HG03025 (cell line): ENCODE measurements around the gene MALRD1.

Source experiments
- ATAC-seq: cut with Tn5 transposase; IDR thresholded peaks from one replicate; pipeline ENCODE4 v1.9.1; 2021; ENCODE audit warnings: mild to moderate bottlenecking, moderate library complexity; ENCODE audit not compliant: unreplicated experiment, low FRiP score

MALRD1 gene

GRCh38 chr10:19628767-19629560 lies 580.4 kb downstream of the MALRD1 start:
- no peak for ATAC-seq

DNA sequence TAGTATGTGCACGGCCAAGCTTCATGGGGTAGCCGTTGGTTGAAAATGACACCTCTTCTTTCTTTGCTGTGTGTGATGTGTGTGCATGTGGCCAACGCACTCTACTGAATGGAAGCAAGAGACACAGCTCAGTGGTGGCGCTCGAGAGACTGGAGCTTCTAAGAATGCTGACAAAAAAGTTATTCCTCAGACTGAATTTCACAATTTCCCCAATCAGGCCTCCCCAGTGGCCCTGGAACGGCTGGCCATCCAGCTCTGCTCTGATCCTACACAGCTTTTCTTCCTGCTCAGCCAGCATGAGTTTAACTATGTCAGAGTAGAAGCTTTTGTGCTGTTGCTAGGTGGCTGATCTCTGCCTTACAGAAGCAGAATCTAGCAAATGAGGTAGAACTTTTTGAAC lies 581.0 kb downstream of the MALRD1 start:
- ATAC-seq, result no peak

DNA sequence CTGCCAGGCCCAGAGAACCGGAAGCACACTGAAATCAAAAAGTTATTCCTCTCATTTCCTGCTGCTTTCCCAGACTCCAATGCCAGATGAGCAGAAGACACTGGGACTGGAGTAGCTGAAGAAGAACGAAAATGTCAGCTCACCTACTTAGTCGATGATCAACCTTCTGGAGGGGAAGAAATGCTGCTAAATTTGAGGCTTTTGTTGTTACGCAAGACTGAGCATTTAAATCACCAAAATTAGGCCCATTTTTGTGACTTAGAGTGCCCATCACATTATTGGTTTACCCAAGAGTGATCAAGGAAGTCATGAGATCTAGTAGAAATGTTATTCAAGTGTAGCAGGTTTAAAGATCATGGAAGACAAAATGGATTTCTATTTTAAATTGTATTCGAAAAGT lies 585.6 kb downstream of the MALRD1 start:
- ATAC-seq, result no peak

- no peak for ATAC-seq
These were observed 589.7 kb downstream of the MALRD1 start for GRCh38 chr10:19638182-19638895.

- ATAC-seq, result no peak
These were observed 590.3 kb downstream of the MALRD1 start for GRCh38 chr10:19638896-19639233.

DNA sequence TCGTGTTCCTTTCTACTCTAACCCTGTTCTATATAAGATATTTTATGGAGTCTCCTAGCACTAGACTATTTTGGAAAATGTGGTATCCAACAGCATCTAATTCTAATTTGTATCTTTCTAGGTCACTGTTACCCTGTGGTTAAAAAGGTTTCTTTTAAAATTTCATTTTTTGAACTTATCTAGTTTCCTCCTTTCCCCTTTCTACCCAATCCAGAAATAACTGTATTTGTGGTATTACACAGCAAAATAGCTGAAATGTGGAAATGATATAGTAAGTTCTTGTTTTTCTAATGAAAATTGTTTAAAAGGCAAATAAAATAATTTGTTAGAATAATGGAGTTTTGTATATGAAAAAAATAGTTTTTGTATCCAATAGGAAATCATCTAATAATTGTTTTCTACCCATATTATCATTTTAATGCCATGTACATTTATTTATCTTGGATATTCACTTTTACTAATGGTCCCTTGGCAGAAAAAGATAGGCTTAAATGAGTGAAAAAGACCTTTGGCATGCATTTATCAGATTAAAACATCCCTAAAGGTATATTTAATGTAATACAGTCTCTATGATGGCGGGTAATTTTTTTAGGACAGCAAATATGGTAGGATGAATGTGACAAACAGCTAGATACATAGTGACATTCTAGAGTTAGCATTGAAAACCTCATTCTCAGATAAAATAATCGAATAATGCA lies 592.1 kb downstream of the MALRD1 start:
- no peak for ATAC-seq

- no peak for ATAC-seq
These were observed 602.9 kb downstream of the MALRD1 start for GRCh38 chr10:19651549-19651948.

- no peak for ATAC-seq
These were observed 604.1 kb downstream of the MALRD1 start for GRCh38 chr10:19652750-19653149.

GRCh38 chr10:19653931-19654330 lies 605.3 kb downstream of the MALRD1 start:
- no peak for ATAC-seq

DNA sequence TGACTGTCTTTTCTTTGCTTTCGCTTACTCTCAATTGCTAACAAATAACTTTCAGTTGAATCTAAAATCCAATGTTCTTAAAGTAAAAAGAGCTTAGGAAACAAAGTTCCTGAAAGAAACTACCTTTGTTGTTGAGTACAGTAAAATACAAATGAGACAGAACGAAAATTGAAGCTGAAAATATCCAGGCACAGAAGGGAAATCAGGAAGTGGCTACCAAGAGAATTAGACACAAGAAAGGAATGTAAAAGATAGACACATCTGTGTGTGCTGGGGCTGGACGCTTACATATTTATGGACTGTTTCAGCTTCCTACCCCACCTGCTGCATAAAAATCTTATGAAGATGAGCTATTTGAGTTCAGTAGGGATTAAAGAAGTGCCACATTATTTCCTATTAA lies 606.0 kb downstream of the MALRD1 start:
- no peak for ATAC-seq

DNA sequence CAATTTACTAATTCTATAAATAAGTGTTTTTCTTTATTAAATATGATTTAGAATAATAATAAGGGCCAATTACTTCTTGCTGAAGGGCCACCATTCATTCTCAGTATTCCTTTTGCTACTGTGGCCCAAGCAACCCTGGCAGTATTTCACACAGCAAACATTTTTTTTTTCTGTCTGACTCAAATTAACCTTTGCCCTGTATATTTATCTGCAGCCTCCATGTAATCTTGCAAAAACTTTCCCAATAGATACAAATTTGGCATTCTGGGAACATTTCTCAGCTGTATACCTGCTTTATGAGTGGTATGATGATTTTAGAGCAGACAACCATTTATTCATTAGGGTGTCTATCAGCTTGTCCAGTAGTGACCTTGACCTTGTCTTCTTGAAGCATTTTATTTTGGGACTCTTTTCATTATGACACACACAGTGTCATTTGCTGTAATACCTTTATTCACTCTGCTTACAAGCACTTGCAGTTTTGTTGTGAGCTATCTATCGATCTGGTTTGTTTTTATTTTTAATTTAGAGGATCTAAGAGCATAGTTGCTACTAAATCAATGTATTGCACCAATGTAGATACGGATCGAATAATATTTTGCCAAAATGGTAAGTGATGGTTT lies 607.9 kb downstream of the MALRD1 start:
- ATAC-seq, result no peak

DNA sequence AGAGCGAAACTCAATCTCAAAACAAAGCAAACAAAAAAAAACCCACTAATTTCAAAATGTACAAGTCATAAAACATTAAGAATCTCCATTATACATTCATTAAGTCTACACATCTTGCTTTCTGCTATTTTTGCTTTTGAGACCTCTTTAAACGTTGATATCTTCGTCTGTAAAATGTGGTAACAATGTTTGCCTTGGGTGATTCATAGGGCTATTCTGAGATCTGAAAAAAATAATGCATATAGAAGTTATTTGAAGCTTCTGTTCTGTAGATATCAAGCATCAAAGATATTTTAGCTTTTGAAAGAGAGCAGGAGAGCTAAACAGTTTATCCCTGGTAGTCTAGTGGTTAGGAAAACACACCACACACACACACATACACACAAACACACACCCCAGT lies 609.5 kb downstream of the MALRD1 start:
- no peak for ATAC-seq

GRCh38 chr10:19658622-19659233 lies 610.1 kb downstream of the MALRD1 start:
- ATAC-seq, result no peak

- ATAC-seq, result no peak
These were observed 611.5 kb downstream of the MALRD1 start for GRCh38 chr10:19659920-19660655.

- ATAC-seq, result no peak
These were observed 614.7 kb downstream of the MALRD1 start for GRCh38 chr10:19663344-19663743.

GRCh38 chr10:19668116-19668515 lies 619.5 kb downstream of the MALRD1 start:
- no peak for ATAC-seq

- no peak for ATAC-seq
These were observed 627.5 kb downstream of the MALRD1 start for GRCh38 chr10:19676063-19676462.

GRCh38 chr10:19683356-19683755 lies 634.8 kb downstream of the MALRD1 start:
- no peak for ATAC-seq

DNA sequence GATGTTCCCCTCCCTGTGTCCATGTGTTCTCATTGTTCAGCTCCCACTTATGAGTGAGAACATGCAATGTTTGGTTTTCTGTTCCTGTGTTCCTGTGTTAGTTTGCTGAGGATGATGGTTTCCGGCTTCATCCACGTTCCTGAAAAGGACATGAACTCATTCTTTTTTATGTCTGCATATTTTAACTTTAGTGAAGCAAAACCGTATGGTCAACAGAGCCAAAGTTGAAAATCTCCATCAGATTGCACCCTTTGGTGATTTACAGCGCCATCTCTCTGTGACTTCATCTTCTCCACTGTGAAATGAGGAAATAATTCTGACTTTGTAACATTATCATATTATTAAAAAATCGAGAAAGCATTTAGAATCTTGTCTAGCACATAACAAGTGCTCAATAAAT lies 635.4 kb downstream of the MALRD1 start:
- no peak for ATAC-seq

- no peak for ATAC-seq
These were observed 639.7 kb downstream of the MALRD1 start for GRCh38 chr10:19688344-19688743.
